NCI-H2196 (cell line): ENCODE results near the gene RNASE7.
A peak's percentile ranks its signal among the peaks of the same experiment; 100 is the strongest.
"Not testable (repeated sequence)": the region's sequence is repeated elsewhere in the genome, so short reads cannot be mapped to it uniquely, and the experiment has no call there.

Source experiments
- DNase-seq: peaks from one replicate; lab custom pipeline; 2025; ENCODE audit not compliant: unreplicated experiment; lab: John Stamatoyannopoulos, UW

Gene RNASE7

GRCh38 chr14:21023174-21023573, 19.0 kb upstream of the RNASE7 start:
- DNase-seq = no peak

- no peak for DNase-seq
Measured at GRCh38 chr14:21023817-21024584, 18.2 kb upstream of the RNASE7 start.

- peak; percentile 49 for DNase-seq
Measured at GRCh38 chr14:21024585-21025370, 17.4 kb upstream of the RNASE7 start, which contains the start of gene NDRG2. Gene NDRG2, minus strand, starts transcription at chr14:21025061. Its CDS starts 1,746 bp downstream, at chr14:21023315.

- no peak for DNase-seq
Measured at GRCh38 chr14:21025371-21026273, 16.5 kb upstream of the RNASE7 start.

GRCh38 chr14:21026274-21026987, 15.7 kb upstream of the RNASE7 start:
- DNase-seq = no peak

GRCh38 chr14:21026988-21027315, 15.2 kb upstream of the RNASE7 start:
- no peak for DNase-seq

GRCh38 chr14:21029917-21030316, 12.2 kb upstream of the RNASE7 start, which contains the start of gene TPPP2:
Gene TPPP2, plus strand, starts transcription at chr14:21030217. Its CDS starts 365 bp downstream, at chr14:21030582.
- no peak for DNase-seq

GRCh38 chr14:21030531-21030930, 11.6 kb upstream of the RNASE7 start:
- DNase-seq = no peak

GRCh38 chr14:21032326-21033132, 9.6 kb upstream of the RNASE7 start:
- no peak for DNase-seq

- DNase-seq = no peak
Measured at GRCh38 chr14:21033133-21033698, 8.9 kb upstream of the RNASE7 start.

GRCh38 chr14:21034707-21035106, 7.5 kb upstream of the RNASE7 start, which contains the start of gene RNASE13:
Gene RNASE13, minus strand, starts transcription at chr14:21034807. Its CDS starts 519 bp downstream, at chr14:21034288.
- no peak for DNase-seq

GRCh38 chr14:21036751-21037150, 5.4 kb upstream of the RNASE7 start:
- no peak for DNase-seq

GRCh38 chr14:21037156-21037555, 5.0 kb upstream of the RNASE7 start:
- DNase-seq = no peak

- peak; percentile 68 for DNase-seq
Measured at GRCh38 chr14:21038441-21039422, 3.4 kb upstream of the RNASE7 start.

- DNase-seq = peak; percentile 67
Measured at GRCh38 chr14:21039585-21040369, 2.4 kb upstream of the RNASE7 start.

- no peak for DNase-seq
Measured at GRCh38 chr14:21040370-21040925, 1.7 kb upstream of the RNASE7 start.

GRCh38 chr14:21040941-21041340, 1.2 kb upstream of the RNASE7 start:
- not testable (repeated sequence) for DNase-seq
